WI38 (cell line): ENCODE measurements around the gene MROH2A.

Experiments used
- H3K4me3 ChIP-seq: 2 replicates; pipeline ENCODE4 v1.5.1; 2011; ENCODE audit warnings: low read depth, mild to moderate bottlenecking, control low read depth, low read length
- CTCF ChIP-seq: IDR thresholded peaks from 2 replicates; pipeline ENCODE4 v1.5.1; 2012; ENCODE audit warnings: low read depth, mild to moderate bottlenecking, control low read depth, low read length

MROH2A gene

DNA sequence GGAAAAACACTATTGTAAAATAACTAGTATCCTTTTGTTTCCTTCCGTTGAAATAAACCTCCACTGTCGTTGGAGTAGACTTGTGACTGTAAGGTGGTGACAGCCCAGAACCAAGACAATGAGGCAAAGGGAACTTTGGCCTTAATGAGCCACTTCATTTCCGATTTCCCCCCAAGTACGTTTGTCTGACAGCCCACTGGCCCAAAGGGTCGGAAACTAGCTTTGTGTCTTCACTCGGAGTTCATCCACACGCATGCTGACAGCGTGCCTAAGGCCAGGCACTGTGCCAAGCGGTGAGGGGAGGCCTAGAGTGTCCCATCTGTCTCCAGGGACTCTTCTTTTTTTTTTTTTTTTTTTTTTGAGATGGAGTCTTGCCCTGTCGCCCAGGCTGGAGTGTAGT, 55.2 kb downstream of the MROH2A start:
- no peak for TF ChIP-seq CTCF

DNA sequence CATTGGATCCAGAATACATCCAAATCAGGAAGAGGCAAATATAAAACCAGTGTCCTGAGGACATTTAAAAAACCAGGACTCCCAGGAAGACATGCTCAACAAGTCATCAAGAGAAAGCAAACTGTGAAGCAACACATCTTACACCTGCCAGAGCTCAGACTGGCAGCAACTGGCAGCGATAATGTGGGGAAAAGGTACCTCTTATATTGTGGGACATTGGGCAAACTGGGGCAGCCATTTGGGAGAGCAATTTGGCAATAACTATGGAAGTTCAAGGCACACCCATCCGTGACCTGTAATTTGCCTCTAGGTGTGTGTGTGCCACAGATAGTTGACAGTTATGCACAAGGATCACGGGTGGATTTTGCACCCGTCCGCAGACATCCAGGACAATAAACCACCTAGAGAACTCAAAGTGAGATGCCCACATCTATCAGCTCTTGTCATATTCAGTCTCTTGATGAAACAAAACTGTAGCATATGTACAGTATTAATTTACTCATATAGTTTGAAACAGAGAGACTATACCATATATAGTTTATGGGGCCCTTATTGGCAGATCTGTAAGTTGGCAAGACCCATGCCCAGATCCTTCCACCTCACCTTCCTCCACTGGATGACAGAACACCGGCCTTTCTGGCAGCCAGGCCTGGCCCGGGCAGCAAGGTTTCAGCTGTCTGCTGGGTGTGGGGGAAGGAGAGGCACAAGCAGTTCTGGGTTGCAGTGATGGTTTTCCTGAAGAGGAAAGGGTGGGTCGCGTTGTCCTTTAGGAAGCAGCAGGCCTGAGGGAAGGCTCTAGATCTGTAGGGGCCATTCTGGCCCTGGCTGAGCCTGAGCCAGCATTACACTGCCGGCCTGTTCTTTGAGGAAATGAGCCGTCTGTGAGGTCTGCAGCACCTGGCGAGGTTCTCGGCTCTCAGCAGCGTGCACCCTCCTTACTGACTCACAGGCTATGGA, 57.4 kb downstream of the MROH2A start:
- no peak overlapping the region for H3K4me3 ChIP-seq
- no peak for TF ChIP-seq CTCF

More for the DNA sequence above, 55.2 kb downstream of the MROH2A start:
- H3K4me3 ChIP-seq: no peak overlapping the region

DNA sequence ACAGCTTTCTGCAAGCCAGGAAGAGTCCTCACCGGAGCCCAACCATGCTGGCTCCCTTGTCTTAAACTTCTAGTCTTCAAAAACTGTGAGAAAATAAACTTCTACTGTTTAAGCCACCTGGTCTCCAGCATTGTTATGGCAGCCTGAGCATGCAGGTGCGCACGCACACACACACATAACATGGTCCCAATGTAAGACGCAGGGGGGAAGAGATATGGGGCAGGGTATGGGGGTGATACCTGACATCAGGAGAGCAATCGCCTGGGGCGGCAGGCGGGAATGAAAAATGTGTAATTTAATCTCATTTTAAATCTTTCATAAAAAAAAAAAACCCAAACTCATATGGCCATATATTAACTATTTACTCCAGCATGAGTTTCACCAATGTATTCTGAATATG, 58.2 kb downstream of the MROH2A start:
- H3K4me3 ChIP-seq: no peak overlapping the region
- TF ChIP-seq CTCF: no peak

DNA sequence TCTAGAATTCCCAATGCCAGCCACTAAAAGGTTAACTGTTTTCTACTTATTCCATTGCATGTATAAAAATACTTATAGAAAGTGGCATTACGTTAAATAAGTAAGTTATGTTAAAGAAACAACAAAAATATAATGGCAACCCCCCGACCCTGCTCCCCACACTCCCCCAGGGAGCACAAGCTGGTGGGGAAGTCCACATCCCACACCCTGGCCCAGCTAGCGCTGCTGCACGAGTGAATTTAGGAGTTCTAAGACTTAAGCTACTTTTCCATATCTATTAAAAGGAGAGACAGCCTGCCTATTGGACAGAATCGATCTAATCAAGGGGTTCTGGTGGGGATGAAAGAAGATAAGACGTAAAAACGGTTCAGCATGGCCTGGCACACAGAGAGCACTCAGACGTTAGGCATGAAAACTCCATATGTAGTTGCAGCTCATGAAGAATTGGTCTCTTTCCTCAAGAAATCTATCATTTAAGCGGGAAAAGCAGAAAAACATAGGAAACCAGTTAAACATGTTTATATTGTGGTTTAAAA, 59.6 kb downstream of the MROH2A start:
- TF ChIP-seq CTCF: no peak
- H3K4me3 ChIP-seq: no peak overlapping the region

- no peak for TF ChIP-seq CTCF
- H3K4me3 ChIP-seq: no peak overlapping the region
Observed at GRCh38 chr2:233838251-233838650, 60.1 kb downstream of the MROH2A start.

DNA sequence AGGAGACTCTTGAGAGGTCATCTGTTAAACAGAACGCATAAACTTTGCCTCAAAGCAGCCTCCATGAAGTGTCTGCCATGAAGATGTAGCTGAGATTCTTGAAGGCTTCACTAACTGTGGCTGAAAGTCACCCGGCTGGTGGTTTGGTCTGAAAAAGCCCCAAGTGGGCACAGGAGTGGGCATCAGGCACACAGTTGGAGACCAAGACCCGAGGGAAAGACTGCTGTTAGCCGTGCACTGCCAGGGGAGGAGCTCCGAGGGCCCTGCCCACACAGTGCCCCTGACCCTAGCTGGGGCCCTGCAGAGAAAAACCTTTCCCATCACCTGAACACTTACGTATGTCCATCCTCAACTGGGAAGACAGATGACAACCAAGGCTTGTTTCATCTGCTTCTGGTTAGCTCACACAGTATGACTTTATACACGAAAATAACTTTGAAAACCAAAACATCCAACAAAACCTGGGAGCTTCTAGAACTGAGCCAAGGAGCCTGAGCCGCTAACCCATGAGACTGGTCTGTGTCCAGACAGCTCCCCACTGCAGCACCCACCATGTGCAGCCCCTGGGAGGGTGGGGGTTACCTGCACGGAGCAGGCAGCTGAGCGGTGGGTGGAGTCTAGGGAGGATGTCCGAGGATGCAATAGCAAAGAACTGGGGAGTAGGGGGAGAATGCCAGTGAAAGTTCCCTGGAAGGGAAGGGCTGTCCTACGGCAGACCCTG, 60.8 kb downstream of the MROH2A start:
- no peak overlapping the region for H3K4me3 ChIP-seq
- TF ChIP-seq CTCF: no peak

- TF ChIP-seq CTCF: no peak
- H3K4me3 ChIP-seq: no peak overlapping the region
Observed at GRCh38 chr2:233839447-233839820, 61.3 kb downstream of the MROH2A start.
